NB4 (cell line): ENCODE data around the gene HNMT.

Experiments
- CTCF ChIP-seq: IDR thresholded peaks from one replicate; pipeline ENCODE4 v1.5.1; 2012; ENCODE audit warnings: low read depth, low read length
- POLR2A ChIP-seq: IDR thresholded peaks from 2 replicates; pipeline ENCODE4 v1.6.1; 2011; ENCODE audit warnings: mild to moderate bottlenecking; ENCODE audit not compliant: insufficient read length; ENCODE audit errors: extremely low read depth
- TF ChIP-seq, protein P1 (sequence below): IDR thresholded peaks from 2 replicates; pipeline ENCODE4 v1.6.1; 2011; ENCODE audit warnings: low read depth, low read length

DNA sequence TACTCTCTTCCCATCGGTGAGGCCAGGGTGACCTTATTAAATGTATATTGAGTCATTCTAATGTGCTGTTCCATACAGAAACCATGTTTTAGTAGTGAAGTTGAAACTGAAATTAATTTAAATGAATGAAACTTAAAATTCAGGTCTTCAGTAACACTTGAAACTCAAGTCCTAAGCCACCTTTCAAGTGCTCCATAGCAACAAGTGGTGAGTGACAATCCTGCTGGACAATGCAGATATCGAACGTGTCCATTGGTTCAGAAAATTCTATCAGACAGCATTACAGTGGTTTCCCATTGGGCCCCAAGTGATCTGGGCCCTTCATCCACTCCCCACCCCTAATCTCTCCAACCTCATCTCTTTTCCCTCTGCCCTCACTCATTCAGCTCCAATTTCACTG is 48.7 kb downstream of the HNMT start:
- TF ChIP-seq CTCF (no peak), POLR2A (no peak)
- TF ChIP-seq, protein P1, sequence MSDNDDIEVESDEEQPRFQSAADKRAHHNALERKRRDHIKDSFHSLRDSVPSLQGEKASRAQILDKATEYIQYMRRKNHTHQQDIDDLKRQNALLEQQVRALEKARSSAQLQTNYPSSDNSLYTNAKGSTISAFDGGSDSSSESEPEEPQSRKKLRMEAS, result no peak
